A673 (cell line): ENCODE measurements around the gene CDYL. TPM values are rescaled to one million over a fixed set of nuclear protein-coding genes. Genes with fewer than 3 reads are reported as not detected.

Experiments used
- BruUV-seq: library from RNA; stranded (reverse); fragments of 400-500 nt; replicated peaks from 2 replicates; lab custom pipeline; 2021; lab: Mats Ljungman, UMichigan
- CTCF ChIA-PET: fragments of 300-600 bp; sonication (Branson Sonifier 250); formaldehyde crosslinking; loops from one replicate; lab custom pipeline; 2022; ENCODE audit warnings: antibody characterized with exemption; lab: Charles Lee
- POLR2A ChIA-PET: fragments of 300-600 bp; sonication (Branson Sonifier 250); formaldehyde crosslinking; loops from one replicate; lab custom pipeline; 2022; ENCODE audit warnings: antibody characterized with exemption; ENCODE audit not compliant: low non-redundant PET; lab: Charles Lee
- DNase-seq: peaks from one replicate; pipeline ENCODE4 v3.0.0-alpha.2; 2015; ENCODE audit warnings: low spot score
- H3K27ac ChIP-seq: fragments of 200-600 bp; sonication (generic); 2 replicates; pipeline ENCODE4 v1.5.1; 2016; ENCODE audit warnings: mixed run types, low read depth, mild to moderate bottlenecking, mixed read lengths, antibody characterized with exemption, low read length; ENCODE audit not compliant: poor library complexity, severe bottlenecking
- H3K27me3 ChIP-seq: fragments of 200-600 bp; sonication (generic); replicated peaks from 2 replicates; pipeline ENCODE4 v1.6.1; 2017; ENCODE audit warnings: mixed run types, low read depth, mild to moderate bottlenecking, mixed read lengths, antibody characterized with exemption, low read length; ENCODE audit not compliant: insufficient read depth, poor library complexity
- H3K36me3 ChIP-seq: fragments of 200-600 bp; sonication (generic); 2 replicates; pipeline ENCODE4 v1.6.1; 2016; ENCODE audit warnings: mixed run types, mild to moderate bottlenecking, mixed read lengths, antibody characterized with exemption, low read length; ENCODE audit not compliant: insufficient read depth, poor library complexity, severe bottlenecking
- H3K4me1 ChIP-seq: fragments of 200-600 bp; sonication (generic); 2 replicates; pipeline ENCODE4 v1.6.1; 2017; ENCODE audit warnings: mixed run types, mild to moderate bottlenecking, mixed read lengths, antibody characterized with exemption, low read length; ENCODE audit not compliant: insufficient read depth, poor library complexity, severe bottlenecking
- H3K4me3 ChIP-seq: fragments of 200-600 bp; sonication (generic); 2 replicates; pipeline ENCODE4 v1.5.1; 2016; ENCODE audit warnings: low read depth, mixed run types, mild to moderate bottlenecking, mixed read lengths, low read length; ENCODE audit not compliant: poor library complexity, severe bottlenecking
- H3K9me3 ChIP-seq: fragments of 200-600 bp; sonication (generic); 2 replicates; pipeline ENCODE4 v1.6.1; 2016; ENCODE audit warnings: mixed run types, low read depth, mild to moderate bottlenecking, mixed read lengths, antibody characterized with exemption, low read length; ENCODE audit not compliant: poor library complexity, severe bottlenecking
- CTCF ChIP-seq: fragments of 300-800, 200-600 bp; sonication (generic); conservative IDR thresholded peaks from 2 replicates; pipeline ENCODE4 v1.5.1; 2017; ENCODE audit warnings: low read depth, mild to moderate bottlenecking, antibody characterized with exemption, low read length, moderate library complexity, mixed read lengths
- EZH2 ChIP-seq: fragments of 200-600 bp; sonication (generic); IDR thresholded peaks from 2 replicates; pipeline ENCODE4 v1.6.1; 2017; ENCODE audit warnings: borderline replicate concordance, low read depth, mild to moderate bottlenecking, mixed read lengths, antibody characterized with exemption, low read length; ENCODE audit not compliant: poor library complexity, severe bottlenecking
- intact Hi-C: fragments of 100-400 bp; cut with micrococcal nuclease; formaldehyde crosslinking; loops from one replicate; pipeline ENCODE4 v1.10.0; 2022; ENCODE audit not compliant: unreplicated experiment
- total RNA-seq: library from RNA; stranded (reverse); gene quantifications from 2 replicates; pipeline ENCODE4 v1.2.3, GENCODE V29; 2021

CDYL gene
- total RNA-seq, 1 experiment from 2014 or later = 57.6 TPM

- no peaks in the 10 kb centered on the region for H3K4me1 ChIP-seq
- no peaks in the 10 kb centered on the region for H3K9me3 ChIP-seq
- intact Hi-C loops = no loop called here
- no TSS peak for BruUV-seq
- TF ChIP-seq CTCF (no peak), EZH2 (no peak)
- CTCF ChIA-PET = no interaction called here
- POLR2A ChIA-PET = no interaction called here
- H3K36me3 ChIP-seq = no peaks in the 10 kb centered on the region
- no peak for DNase-seq
- H3K27ac ChIP-seq = no peak overlapping the region
- H3K4me3 ChIP-seq = no peak overlapping the region
- H3K27me3 ChIP-seq = no peaks in the 10 kb centered on the region
Observed at GRCh38 chr6:4916954-4917561, 140.9 kb downstream of the CDYL start.

GRCh38 chr6:4920914-4921410, 144.8 kb downstream of the CDYL start:
- peaks cover 13% of the 10 kb centered on the region for H3K4me1 ChIP-seq
- H3K27ac ChIP-seq = no peak overlapping the region
- ChIA-PET CTCF (no interaction called here), POLR2A (interaction anchor here (0.6 kb wide), 1 partner anchor 8 kb away, joined by 4 read pairs; no protein-coding TSS in a partner anchor)
- no peak overlapping the region for H3K4me3 ChIP-seq
- BruUV-seq = no TSS peak
- TF ChIP-seq EZH2 (no peak), CTCF (no peak)
- H3K36me3 ChIP-seq = no peaks in the 10 kb centered on the region
- no peaks in the 10 kb centered on the region for H3K9me3 ChIP-seq
- intact Hi-C loops = no loop called here
- H3K27me3 ChIP-seq = no peaks in the 10 kb centered on the region
- no peak for DNase-seq

DNA sequence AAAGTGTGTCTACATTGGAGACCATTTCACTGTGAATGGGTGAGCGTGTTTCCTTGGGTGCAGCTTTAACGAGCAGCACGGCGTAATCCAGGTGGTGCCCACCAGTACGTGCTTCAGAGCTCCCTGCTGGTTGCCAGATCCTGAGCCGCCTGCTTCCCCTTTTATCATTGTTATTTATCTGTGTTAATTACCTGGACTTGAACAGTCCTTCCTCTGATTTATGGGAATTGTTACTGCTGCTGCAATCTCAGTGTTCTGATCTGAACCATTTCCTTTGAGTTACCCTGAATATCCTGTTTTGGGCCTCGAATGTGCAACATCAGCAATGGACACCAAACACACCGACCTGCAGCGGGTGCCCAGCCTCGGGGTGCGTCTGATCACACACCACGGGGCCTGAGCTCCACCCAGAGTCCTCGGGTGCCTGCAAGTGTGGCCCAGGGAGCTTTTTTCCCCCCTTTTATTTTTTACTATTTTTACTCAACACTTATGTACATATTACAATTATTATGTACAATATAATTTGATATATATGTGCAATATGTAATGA, 146.4 kb downstream of the CDYL start:
- no peaks in the 10 kb centered on the region for H3K9me3 ChIP-seq
- intact Hi-C loops = no loop called here
- no TSS peak for BruUV-seq
- H3K36me3 ChIP-seq = no peaks in the 10 kb centered on the region
- ChIA-PET POLR2A (no interaction called here), CTCF (no interaction called here)
- H3K4me3 ChIP-seq = no peak overlapping the region
- no peak overlapping the region for H3K27ac ChIP-seq
- H3K27me3 ChIP-seq = no peaks in the 10 kb centered on the region
- DNase-seq = no peak
- H3K4me1 ChIP-seq = peaks cover 13% of the 10 kb centered on the region
- no peak for TF ChIP-seq EZH2
- TF ChIP-seq CTCF = no peak
